Body of pancreas (tissue), 4 donors: Measurements from ENCODE around the gene ECD.

ENCODE experiments used
- POLR2A ChIP-seq, 3 donors: fragments of 450-650 bp; IDR thresholded peaks; one replicate each; pipeline ENCODE4 v1.6.1; 2016; ENCODE audit warnings: antibody characterized with exemption in 3 of 3, mild to moderate bottlenecking in 2 of 3
- TF ChIP-seq, protein P1 (sequence below), 7 experiments: fragments of 450-650 bp in 4 of 7; fragments of 200-600 bp in 3 of 7; sonication (generic) in 3 of 7; IDR thresholded peaks; one replicate each; pipeline ENCODE4 v1.5.1; 2016 to 2019; ENCODE audit warnings: antibody characterized with exemption in 7 of 7

GRCh38 chr10:73211106-73211811, 43.5 kb upstream of the ECD start:
- TF ChIP-seq, protein P1, sequence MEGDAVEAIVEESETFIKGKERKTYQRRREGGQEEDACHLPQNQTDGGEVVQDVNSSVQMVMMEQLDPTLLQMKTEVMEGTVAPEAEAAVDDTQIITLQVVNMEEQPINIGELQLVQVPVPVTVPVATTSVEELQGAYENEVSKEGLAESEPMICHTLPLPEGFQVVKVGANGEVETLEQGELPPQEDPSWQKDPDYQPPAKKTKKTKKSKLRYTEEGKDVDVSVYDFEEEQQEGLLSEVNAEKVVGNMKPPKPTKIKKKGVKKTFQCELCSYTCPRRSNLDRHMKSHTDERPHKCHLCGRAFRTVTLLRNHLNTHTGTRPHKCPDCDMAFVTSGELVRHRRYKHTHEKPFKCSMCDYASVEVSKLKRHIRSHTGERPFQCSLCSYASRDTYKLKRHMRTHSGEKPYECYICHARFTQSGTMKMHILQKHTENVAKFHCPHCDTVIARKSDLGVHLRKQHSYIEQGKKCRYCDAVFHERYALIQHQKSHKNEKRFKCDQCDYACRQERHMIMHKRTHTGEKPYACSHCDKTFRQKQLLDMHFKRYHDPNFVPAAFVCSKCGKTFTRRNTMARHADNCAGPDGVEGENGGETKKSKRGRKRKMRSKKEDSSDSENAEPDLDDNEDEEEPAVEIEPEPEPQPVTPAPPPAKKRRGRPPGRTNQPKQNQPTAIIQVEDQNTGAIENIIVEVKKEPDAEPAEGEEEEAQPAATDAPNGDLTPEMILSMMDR (IDR thresholded peaks at IDR 0.05), result no peak
- TF ChIP-seq POLR2A (IDR thresholded peaks at IDR 0.05), result no peak
